ENCODE data around the gene NDUFS5. TPM values are rescaled to one million over a fixed set of nuclear protein-coding genes. Genes with fewer than 3 reads are reported as not detected.

Gene NDUFS5
- total and polyA plus RNA-seq, 7 donors: 276 to 910 (median 407) TPM

DNA sequence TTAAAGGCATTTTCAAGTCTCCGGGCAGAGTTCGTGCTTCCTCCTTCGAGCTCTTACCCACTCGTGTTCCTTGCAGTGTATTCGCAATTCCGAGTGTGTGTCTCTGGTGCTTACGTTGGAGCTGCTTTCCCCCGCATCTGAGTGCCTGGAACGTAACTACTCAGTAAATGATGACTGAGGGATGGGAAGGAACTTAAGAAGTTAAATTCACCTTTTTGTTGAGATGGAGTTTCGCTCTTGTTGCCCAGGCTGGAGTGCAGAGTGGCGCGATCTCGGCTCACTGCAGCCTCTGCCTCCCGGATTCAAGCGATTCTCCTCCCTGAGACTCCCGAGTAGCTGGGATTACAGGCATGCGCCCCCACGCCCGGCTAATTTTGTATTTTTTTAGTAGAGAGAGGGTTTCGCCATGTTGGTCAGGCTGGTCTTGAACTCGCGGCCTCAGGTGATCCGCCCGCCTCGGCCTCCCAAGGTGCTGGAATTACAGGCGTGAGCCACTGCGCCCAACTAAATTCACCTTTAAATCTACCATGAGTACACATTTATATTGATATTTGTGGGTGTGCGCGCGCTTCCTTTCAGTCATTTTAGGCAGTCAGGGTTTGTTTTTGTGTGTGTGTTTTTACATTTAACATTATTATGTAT lies 837 bp downstream of the NDUFS5 start:
- TF ChIP-seq, protein P1, sequence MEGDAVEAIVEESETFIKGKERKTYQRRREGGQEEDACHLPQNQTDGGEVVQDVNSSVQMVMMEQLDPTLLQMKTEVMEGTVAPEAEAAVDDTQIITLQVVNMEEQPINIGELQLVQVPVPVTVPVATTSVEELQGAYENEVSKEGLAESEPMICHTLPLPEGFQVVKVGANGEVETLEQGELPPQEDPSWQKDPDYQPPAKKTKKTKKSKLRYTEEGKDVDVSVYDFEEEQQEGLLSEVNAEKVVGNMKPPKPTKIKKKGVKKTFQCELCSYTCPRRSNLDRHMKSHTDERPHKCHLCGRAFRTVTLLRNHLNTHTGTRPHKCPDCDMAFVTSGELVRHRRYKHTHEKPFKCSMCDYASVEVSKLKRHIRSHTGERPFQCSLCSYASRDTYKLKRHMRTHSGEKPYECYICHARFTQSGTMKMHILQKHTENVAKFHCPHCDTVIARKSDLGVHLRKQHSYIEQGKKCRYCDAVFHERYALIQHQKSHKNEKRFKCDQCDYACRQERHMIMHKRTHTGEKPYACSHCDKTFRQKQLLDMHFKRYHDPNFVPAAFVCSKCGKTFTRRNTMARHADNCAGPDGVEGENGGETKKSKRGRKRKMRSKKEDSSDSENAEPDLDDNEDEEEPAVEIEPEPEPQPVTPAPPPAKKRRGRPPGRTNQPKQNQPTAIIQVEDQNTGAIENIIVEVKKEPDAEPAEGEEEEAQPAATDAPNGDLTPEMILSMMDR (IDR thresholded peaks at IDR 0.05): no peak
- peak overlapping the region; percentile 97 for H3K27ac ChIP-seq
- H3K36me3 ChIP-seq (ENCODE audit: insufficient read depth in 1 of 2, low read depth in 1 of 2): peaks cover 2 to 40% of the 10 kb centered on the region in 2 donors
- WGBS, 3 donors: 27 to 31% (median 27%) methylated on average over 30 of the region's 30 CpGs
- H3K9me3 ChIP-seq: no peaks in the 10 kb centered on the region
- ATAC-seq: no peak
- H3K27me3 ChIP-seq (ENCODE audit: insufficient read depth in 3 of 3, low read length in 2 of 3): no peaks in the 10 kb centered on the region
- H3K4me1 ChIP-seq: peaks cover 18% of the 10 kb centered on the region
- DNase-seq: no peak
- peak overlapping the region; percentile 94 for H3K4me3 ChIP-seq
- intact Hi-C loops (cut with DNase I): loop anchor here in 1 of 2 donors (2.0 to 10.0 kb wide), 2 partner anchors 66 to 152 kb away; partner anchors contain the start of gene MYCBP

DNA sequence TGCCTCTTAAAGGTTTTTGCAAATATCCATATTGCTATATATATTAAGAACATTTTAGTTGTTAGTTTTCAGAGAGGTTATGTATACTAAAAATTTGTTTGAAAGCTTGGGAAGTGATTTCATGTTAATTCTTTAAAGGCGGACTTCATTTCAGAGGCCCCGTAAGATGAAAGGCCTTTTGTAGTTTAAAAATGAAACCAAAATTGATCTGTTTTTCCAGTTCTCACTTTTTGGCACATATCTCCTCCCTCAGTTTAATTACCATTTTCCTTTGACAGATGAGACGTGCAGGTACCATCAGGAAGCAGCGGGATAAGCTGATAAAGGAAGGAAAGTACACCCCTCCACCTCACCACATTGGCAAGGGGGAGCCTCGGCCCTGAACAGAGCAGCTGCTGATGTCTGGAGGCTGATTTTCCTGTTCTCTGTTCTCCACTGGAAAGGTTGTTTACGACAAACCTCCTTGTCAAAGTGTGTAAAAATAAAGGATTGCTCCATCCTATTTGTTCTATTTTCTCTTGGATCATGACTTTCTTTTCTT lies 8.0 kb downstream of the NDUFS5 start:
- 70 to 81% (median 73%) methylated on average over 6 of the region's 6 CpGs for WGBS, 3 donors
- ATAC-seq (no peak), DNase-seq (no peak)
- H3K27me3 ChIP-seq (ENCODE audit: insufficient read depth in 3 of 3, low read length in 2 of 3): no peaks in the 10 kb centered on the region
- H3K9me3 ChIP-seq: no peaks in the 10 kb centered on the region
- H3K27ac ChIP-seq: no peak overlapping the region
- H3K4me1 ChIP-seq: peaks cover 5% of the 10 kb centered on the region
- H3K4me3 ChIP-seq: no peak overlapping the region
- intact Hi-C loops (cut with DNase I): no loop called here
- TF ChIP-seq, protein P1 (IDR thresholded peaks at IDR 0.05): no peak
- H3K36me3 ChIP-seq (ENCODE audit: insufficient read depth in 1 of 2, low read depth in 1 of 2): peaks cover 10 to 95% of the 10 kb centered on the region in 2 donors

DNA sequence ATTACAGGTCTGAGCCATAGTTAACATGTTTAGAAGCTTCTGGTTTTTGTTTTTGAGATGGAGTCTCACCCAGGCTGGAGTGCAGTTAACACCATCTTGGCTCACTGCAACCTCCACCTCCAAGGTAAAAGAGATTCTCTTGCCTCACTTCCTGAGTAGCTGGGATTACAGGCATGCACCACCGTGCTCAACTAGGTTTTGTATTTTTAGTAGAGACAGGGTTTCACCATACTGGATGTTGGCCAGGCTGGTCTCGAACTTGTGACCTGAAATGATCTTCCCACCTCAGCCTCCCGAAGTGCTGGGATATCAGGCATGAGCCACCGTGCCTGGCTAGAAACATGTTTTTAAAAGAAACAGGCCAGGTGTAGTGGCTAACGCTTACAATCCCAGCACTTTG lies 10.5 kb downstream of the NDUFS5 start:
- Histone ChIP-seq H3K9me3 (no peaks in the 10 kb centered on the region), H3K36me3 (ENCODE audit: insufficient read depth in 1 of 2, low read depth in 1 of 2) (peaks cover 10 to 84% of the 10 kb centered on the region in 2 donors), H3K27me3 (ENCODE audit: insufficient read depth in 3 of 3, low read length in 2 of 3) (no peaks in the 10 kb centered on the region), H3K4me3 (no peak overlapping the region), H3K27ac (no peak overlapping the region), H3K4me1 (no peaks in the 10 kb centered on the region)
- 29 to 53% (median 32%) methylated on average over 5 of the region's 5 CpGs for WGBS, 3 donors
- TF ChIP-seq, protein P1 (IDR thresholded peaks at IDR 0.05): no peak
- intact Hi-C loops (cut with DNase I): no loop called here
- ATAC-seq (peak; percentile 30 to 62 (median 46)), DNase-seq (no peak)

DNA sequence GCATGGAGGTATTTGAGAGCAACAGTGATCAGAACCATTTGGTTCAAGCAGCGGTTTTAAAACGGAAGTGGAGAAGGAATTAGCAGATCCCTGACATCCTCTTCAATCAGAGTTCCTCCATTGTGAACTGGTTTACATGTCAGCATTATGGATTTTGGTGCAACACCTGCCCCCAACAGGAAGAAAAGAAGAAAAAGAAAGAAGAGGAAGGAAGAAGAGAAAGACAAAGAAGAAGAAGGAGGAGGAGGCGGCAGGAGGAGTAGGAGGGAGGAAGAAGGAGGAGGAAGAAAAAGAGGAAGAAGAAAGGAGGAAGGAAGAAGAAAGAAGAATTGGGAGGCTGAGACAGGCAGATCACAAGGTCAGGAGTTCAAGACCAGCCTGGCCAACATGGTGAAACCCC lies 17.4 kb downstream of the NDUFS5 start:
- no peak overlapping the region for H3K27ac ChIP-seq
- peaks cover 12% of the 10 kb centered on the region for H3K4me1 ChIP-seq
- TF ChIP-seq, protein P1 (IDR thresholded peaks at IDR 0.05): no peak
- no peaks in the 10 kb centered on the region for H3K27me3 ChIP-seq (ENCODE audit: insufficient read depth in 3 of 3, low read length in 2 of 3)
- no peak for DNase-seq
- intact Hi-C loops (cut with DNase I): no loop called here
- H3K36me3 ChIP-seq (ENCODE audit: insufficient read depth in 1 of 2, low read depth in 1 of 2): peaks cover 2 to 53% of the 10 kb centered on the region in 2 donors
- ATAC-seq: no peak
- 77 to 85% (median 79%) methylated on average over 3 of the region's 3 CpGs for WGBS, 3 donors
- no peak overlapping the region for H3K4me3 ChIP-seq
- H3K9me3 ChIP-seq: no peaks in the 10 kb centered on the region
